Measurements from ENCODE around the gene SDHB. TPM values are rescaled to one million over a fixed set of nuclear protein-coding genes. Genes with fewer than 3 reads are reported as not detected.

The SDHB gene
- 143 and 144 TPM in 2 replicates for total RNA-seq

DNA sequence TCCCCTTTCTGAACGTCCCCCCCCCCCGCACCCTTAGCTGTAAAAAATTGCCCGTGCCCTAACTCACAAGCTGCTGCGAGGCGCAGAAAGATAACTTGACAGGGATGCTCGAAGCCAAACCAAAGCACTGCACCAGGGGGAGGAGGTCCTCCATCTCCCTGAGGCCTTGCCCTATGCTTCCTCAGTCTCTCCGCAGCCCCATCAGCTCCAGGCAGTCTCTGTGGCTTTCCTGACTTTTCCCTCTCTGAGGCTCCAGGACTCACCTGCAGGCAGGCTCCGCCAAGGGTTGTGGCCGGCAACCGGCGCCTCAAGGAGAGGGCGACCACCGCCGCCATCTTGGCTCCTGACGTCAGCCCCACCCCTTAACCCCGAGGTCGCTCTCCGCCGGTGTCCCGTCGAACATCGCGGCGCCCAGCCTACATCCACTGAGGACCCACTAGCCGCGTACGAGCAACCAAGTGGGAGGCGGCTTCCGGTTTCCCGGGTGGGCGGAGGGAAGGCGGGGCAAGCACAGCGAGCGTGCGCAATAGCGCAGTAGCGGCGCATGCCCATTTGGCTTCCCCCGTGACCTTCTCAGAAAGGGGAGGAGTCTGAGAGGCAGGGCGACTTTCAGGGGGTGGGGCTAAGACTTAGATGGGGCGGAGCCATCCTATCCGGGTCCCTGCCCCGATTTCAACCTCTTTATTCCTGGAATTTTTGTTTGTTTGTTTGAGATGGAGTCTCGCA is at the start of gene SDHB:
Gene SDHB (minus strand): TSS at position 348 of the 726 bp plus-strand sequence. CDS start 13 bp downstream, at position 335.

DNA sequence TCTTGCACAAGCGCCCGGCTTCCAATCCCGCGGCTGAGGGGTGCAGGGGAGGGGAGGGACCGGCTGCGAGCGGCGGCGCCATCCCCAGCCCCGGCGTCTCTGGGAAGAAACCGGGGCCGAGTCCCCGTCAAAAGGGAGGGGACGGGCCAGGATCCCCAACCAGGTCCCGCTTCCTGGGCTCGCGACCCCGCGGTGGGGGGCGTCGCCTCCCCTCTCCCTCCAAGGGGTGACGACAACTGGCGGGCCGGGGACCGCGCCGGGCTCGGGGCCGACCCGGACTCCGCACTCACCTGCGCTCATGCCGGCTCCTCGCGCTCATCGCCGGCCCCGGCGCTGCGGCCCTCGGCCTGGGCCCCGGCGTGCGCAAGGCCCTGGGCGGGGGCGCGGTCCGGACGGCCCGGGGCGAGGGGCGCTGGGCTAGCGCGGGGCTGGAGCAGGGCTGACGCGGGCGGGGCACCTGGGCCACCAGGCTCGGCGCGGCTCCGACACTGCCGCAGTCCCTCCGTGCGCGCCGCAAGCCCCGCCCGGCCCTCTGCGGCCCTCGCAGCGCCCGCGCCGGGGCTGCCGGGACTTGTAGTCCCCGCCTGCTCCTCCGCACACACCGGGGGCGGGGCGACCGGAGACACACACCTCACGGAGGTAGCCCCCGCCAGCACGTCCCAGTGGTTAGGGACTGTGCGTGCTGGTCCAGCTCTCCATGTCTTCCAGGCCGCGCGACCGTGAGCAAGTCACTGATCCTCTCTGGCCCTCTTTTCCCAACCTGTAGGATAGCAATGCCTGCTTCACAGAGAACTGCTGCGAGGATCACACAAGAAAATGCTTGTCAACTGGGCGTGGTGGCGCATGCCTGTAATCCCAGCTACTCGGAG is 42.2 kb downstream of the SDHB start, which contains the start of gene ATP13A2:
Gene ATP13A2 (minus strand): TSS at position 490 of the 869 bp plus-strand sequence. CDS start 190 bp downstream, at position 300.

GRCh38 chr1:16980473-16981268 is 73.2 kb downstream of the SDHB start, which contains the start of gene MFAP2:
TSS of gene MFAP2 (minus strand) at chr1:16980620. CDS start at chr1:16978273, 2,347 bp downstream.

Other genes starting within 250 kb of the SDHB start
- under 0.01 TPM in 2 replicates for gene RNU1-2, start 158.1 kb downstream of the SDHB start, total RNA-seq
- 21.9 and 23.0 TPM in 2 replicates for gene CROCC, start 132.1 kb downstream of the SDHB start, total RNA-seq
- gene MFAP2, start 73.4 kb downstream of the SDHB start, total RNA-seq = 13.6 and 14.6 TPM in 2 replicates
- 50.9 and 74.9 TPM in 2 replicates for gene ATP13A2, start 42.1 kb downstream of the SDHB start, total RNA-seq
- gene PADI2, start 65.4 kb upstream of the SDHB start, total RNA-seq = not detected in 2 replicates
- not detected in 2 replicates for gene PADI1, start 151.1 kb upstream of the SDHB start, total RNA-seq
- not detected in 2 replicates for gene PADI3, start 195.1 kb upstream of the SDHB start, total RNA-seq